Naive thymus-derived CD8-positive, alpha-beta T cell (primary cell): ENCODE measurements around the gene LTBP1. TPM values are rescaled to one million over a fixed set of nuclear protein-coding genes. Genes with fewer than 3 reads are reported as not detected.
"Not testable (repeated sequence)": the region's sequence is repeated elsewhere in the genome, so short reads cannot be mapped to it uniquely, and the experiment has no call there.

Source experiments
- ATAC-seq, 2 donors: fragments of 150-1000 bp; cut with Tn5 transposase in 1 of 2; sonication (Bioruptor Pico), chemical (Tn5 transposase) in 1 of 2; 1 replicate in 1 of 2; 2 replicates in 1 of 2; pipeline ENCODE4 v1.10.0; 2021; ENCODE audit warnings: mild to moderate bottlenecking in 2 of 2, moderate library complexity in 2 of 2
- POLR2A ChIA-PET: fragments of 350-600 bp; sonication (Branson Sonifier 250); formaldehyde crosslinking; loops from one replicate; lab custom pipeline; 2021; ENCODE audit warnings: antibody characterized with exemption; lab: Charles Lee
- DNase-seq, 10 donors: peaks; one replicate each; pipeline versions ENCODE4 v3.0.0 to v3.0.0-alpha.2; 2020 to 2022
- H3K27ac Mint-ChIP-seq, 10 donors: one replicate each; pipeline ENCODE4 v1.8.0; 2020 to 2022; ENCODE audit warnings: mild to moderate bottlenecking in 10 of 10, mixed read lengths in 10 of 10, moderate library complexity in 4 of 10, inconsistent platforms in 1 of 10
- H3K27me3 Mint-ChIP-seq, 5 donors: one replicate each; pipeline ENCODE4 v1.8.0; 2021 to 2022; ENCODE audit warnings: mixed read lengths in 5 of 5
- H3K36me3 Mint-ChIP-seq, 3 donors: one replicate each; pipeline ENCODE4 v1.8.0; 2020 to 2022; ENCODE audit warnings: mixed read lengths in 3 of 3, mild to moderate bottlenecking in 2 of 3, inconsistent platforms in 1 of 3
- H3K4me1 Mint-ChIP-seq, 4 donors: one replicate each; pipeline ENCODE4 v1.8.0; 2021 to 2022; ENCODE audit warnings: mixed read lengths in 4 of 4
- H3K4me3 Mint-ChIP-seq, 10 donors: one replicate each; pipeline ENCODE4 v1.8.0; 2020 to 2022; ENCODE audit warnings: mild to moderate bottlenecking in 10 of 10, mixed read lengths in 10 of 10, moderate library complexity in 6 of 10, inconsistent platforms in 1 of 10
- H3K9me3 Mint-ChIP-seq, 9 donors: one replicate each; pipeline ENCODE4 v1.8.0; 2020 to 2022; ENCODE audit warnings: mixed read lengths in 9 of 9, mild to moderate bottlenecking in 3 of 9, inconsistent platforms in 1 of 9, moderate library complexity in 1 of 9
- polyA plus RNA-seq, 3 donors: library from polyadenylated mRNA; unstranded; fragments of 300-500 nt; fragmentation: Illumina TruSeq; gene quantifications; one replicate each; pipeline ENCODE4 v1.2.3, GENCODE V29; 2021
- total RNA-seq, 8 experiments: library from RNA in 2 of 8; stranded (reverse) in 2 of 8; gene quantifications; one replicate each; pipeline ENCODE4 v1.2.3 and lab custom pipeline; 2021 to 2026

Gene LTBP1
- total and polyA plus RNA-seq, 5 experiments from 2014 or later: 0.02 TPM; not detected in 4

DNA sequence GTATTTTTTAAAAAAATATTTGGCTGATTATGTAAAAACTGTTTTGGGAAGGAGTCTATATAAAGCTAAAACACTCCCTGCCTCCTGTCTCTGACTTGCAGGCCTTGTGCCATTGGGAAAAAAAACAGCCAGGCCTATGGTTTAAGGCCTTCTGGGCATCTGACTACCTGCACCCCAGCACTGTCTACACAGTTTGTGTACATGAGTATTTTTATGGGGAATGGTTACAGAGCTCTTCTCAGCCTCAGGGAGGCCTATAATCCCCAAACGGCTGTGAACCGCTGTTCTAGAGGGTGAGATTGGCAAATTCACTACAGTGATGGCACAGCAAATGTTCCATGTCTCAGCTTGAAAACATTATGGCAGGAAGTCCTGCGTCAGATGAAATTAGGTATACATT lies 96.1 kb downstream of the LTBP1 start:
- Mint-ChIP-seq H3K36me3 (no peaks in the 10 kb centered on the region), H3K27ac (no peak overlapping the region), H3K4me3 (no peak overlapping the region), H3K4me1 (no peaks in the 10 kb centered on the region), H3K27me3 (peaks cover 4 to 16% (median 9%) of the 10 kb centered on the region in 5 donors), H3K9me3 (no peaks in the 10 kb centered on the region)
- POLR2A ChIA-PET: no interaction called here
- DNase-seq (no peak), ATAC-seq (no peak)

- POLR2A ChIA-PET: no interaction called here
These were observed 101.2 kb downstream of the LTBP1 start for GRCh38 chr2:33047939-33048338.

GRCh38 chr2:33051586-33052360 lies 105.0 kb downstream of the LTBP1 start:
- H3K27me3 Mint-ChIP-seq: peaks cover 0 to 20% (median 4%) of the 10 kb centered on the region in 5 donors
- DNase-seq (no peak), ATAC-seq (no peak)
- no peaks in the 10 kb centered on the region for H3K4me1 Mint-ChIP-seq
- H3K27ac Mint-ChIP-seq: no peak overlapping the region
- peaks cover 0 to 3% (median 0%) of the 10 kb centered on the region in 9 donors for H3K9me3 Mint-ChIP-seq
- POLR2A ChIA-PET: no interaction called here
- H3K4me3 Mint-ChIP-seq: no peak overlapping the region
- H3K36me3 Mint-ChIP-seq: no peaks in the 10 kb centered on the region

More at GRCh38 chr2:33047939-33048338, 101.2 kb downstream of the LTBP1 start:
- Mint-ChIP-seq H3K9me3 (no peaks in the 10 kb centered on the region), H3K4me3 (no peak overlapping the region), H3K27ac (no peak overlapping the region), H3K36me3 (no peaks in the 10 kb centered on the region), H3K4me1 (no peaks in the 10 kb centered on the region), H3K27me3 (peaks cover 1 to 20% (median 7%) of the 10 kb centered on the region in 5 donors)
- DNase-seq (no peak), ATAC-seq (no peak)

DNA sequence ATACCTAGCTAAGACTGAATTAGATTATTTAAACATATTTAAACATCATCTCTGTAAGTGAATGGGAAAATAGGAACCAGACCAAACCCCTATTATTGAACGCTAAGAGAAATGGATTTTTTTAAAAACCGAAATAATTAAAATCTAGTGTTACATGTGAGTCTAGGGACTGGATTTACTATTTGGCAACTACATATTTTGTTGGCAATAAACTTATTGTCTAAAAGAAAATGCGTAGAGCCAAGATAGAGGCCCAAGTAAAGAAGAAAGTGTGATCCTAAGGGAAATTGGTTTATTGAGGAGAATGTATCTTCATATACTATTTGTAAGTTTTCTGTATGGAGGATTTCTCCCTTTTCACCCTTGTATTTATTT lies 105.6 kb downstream of the LTBP1 start:
- no peaks in the 10 kb centered on the region for H3K4me1 Mint-ChIP-seq
- DNase-seq (no peak), ATAC-seq (no peak)
- POLR2A ChIA-PET: no interaction called here
- H3K9me3 Mint-ChIP-seq: peaks cover 0 to 3% (median 0%) of the 10 kb centered on the region in 9 donors
- H3K4me3 Mint-ChIP-seq: no peak overlapping the region
- H3K36me3 Mint-ChIP-seq: no peaks in the 10 kb centered on the region
- no peak overlapping the region for H3K27ac Mint-ChIP-seq
- H3K27me3 Mint-ChIP-seq: peaks cover 0 to 15% (median 2%) of the 10 kb centered on the region in 5 donors

- H3K27ac Mint-ChIP-seq, DNase-seq, POLR2A ChIA-PET, ATAC-seq, H3K36me3 Mint-ChIP-seq, H3K4me3 Mint-ChIP-seq, H3K4me1 Mint-ChIP-seq, H3K9me3 Mint-ChIP-seq: not testable (repeated sequence)
- H3K27me3 Mint-ChIP-seq: peaks cover 0 to 11% (median 0%) of the 10 kb centered on the region in 5 donors
These were observed 106.0 kb downstream of the LTBP1 start for GRCh38 chr2:33052795-33053194.

- Mint-ChIP-seq H3K36me3 (no peaks in the 10 kb centered on the region), H3K4me1 (no peaks in the 10 kb centered on the region), H3K27me3 (peaks cover 0 to 11% (median 0%) of the 10 kb centered on the region in 5 donors), H3K4me3 (no peak overlapping the region), H3K9me3 (peaks cover 0 to 3% (median 0%) of the 10 kb centered on the region in 9 donors), H3K27ac (no peak overlapping the region)
- ATAC-seq: no peak
- POLR2A ChIA-PET: no interaction called here
- DNase-seq: no peak
These were observed 109.4 kb downstream of the LTBP1 start for GRCh38 chr2:33056170-33056569.

DNA sequence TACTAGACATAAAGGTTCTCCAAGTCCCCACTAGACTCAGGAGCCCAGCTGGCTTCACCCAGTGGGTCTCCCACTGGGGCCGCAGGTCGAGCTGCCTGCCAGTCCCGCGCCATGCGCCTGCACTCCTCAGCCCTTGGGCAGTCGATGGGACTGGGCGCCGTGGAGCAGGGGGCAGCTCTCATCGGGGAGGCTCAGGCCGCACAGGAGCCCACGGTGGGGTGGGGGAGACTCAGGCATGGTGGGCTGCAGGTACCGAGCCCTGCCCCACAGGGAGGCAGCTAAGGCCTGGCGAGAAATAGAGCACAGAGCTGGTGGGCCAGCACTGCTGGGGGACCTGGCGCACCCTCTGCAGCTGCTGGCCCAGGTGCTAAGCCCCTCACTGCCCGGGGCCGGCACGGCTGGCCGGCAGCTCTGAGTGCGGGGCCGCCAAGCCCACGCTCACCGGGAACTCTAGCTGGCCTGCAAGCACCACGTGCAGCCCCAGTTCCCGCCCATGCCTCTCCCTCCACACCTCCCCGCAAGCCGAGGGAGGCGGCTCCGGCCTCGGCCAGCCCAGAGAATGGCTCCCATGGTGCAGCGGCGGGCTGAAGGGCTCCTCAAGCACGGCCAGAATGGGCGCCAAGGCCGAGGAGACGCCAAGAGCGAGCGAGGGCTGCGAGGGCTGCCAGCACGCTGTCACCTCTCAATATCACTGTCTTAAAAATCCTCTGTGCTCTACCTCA lies 110.7 kb downstream of the LTBP1 start:
- POLR2A ChIA-PET, ATAC-seq, DNase-seq, H3K4me3 Mint-ChIP-seq, H3K9me3 Mint-ChIP-seq, H3K27ac Mint-ChIP-seq, H3K4me1 Mint-ChIP-seq, H3K36me3 Mint-ChIP-seq: not testable (repeated sequence)
- H3K27me3 Mint-ChIP-seq: peaks cover 0 to 11% (median 0%) of the 10 kb centered on the region in 5 donors

- peaks cover 0 to 13% (median 2%) of the 10 kb centered on the region in 5 donors for H3K27me3 Mint-ChIP-seq
- POLR2A ChIA-PET: no interaction called here
- no peaks in the 10 kb centered on the region for H3K9me3 Mint-ChIP-seq
- H3K4me1 Mint-ChIP-seq: no peaks in the 10 kb centered on the region
- no peaks in the 10 kb centered on the region for H3K36me3 Mint-ChIP-seq
- H3K4me3 Mint-ChIP-seq: no peak overlapping the region
- no peak for DNase-seq
- no peak for ATAC-seq
- H3K27ac Mint-ChIP-seq: no peak overlapping the region
These were observed 112.1 kb downstream of the LTBP1 start for GRCh38 chr2:33058716-33059470.

DNA sequence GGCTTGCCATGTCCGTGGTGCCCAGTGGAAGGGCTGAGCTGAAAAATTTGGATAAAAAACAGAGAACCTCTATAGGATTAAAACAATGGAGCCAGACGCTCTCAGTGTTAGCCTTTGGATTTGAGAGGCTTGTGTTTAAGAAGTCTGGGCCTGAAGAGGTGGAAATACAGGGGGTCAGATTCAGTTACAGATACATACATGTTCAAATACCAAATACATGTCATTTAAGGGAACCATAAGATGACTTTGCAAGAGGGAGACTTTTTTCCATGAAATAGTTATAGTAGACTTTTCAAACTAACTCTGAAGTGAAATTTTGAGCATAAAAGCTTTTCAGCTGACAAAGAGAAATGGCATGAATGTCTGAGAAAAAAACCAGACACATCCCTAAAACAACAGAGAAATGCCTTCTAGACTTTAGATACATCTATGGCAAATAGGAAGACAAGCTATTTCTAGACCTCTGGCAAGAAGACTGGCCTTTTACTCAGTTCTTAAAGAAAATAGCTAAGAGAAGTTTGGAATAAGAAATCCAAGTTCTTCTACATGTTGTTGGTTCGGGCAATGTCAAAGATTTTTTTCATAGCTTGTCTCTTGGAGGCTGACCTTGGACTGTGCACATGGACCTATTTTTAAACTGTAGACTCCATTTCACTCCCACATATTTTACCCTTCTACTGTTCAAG lies 112.9 kb downstream of the LTBP1 start:
- ATAC-seq (no peak), DNase-seq (no peak)
- Mint-ChIP-seq H3K27me3 (peaks cover 0 to 13% (median 2%) of the 10 kb centered on the region in 5 donors), H3K36me3 (no peaks in the 10 kb centered on the region), H3K4me1 (no peaks in the 10 kb centered on the region), H3K27ac (no peak overlapping the region), H3K4me3 (no peak overlapping the region), H3K9me3 (no peaks in the 10 kb centered on the region)
- POLR2A ChIA-PET: no interaction called here

GRCh38 chr2:33060405-33060804 lies 113.7 kb downstream of the LTBP1 start:
- H3K4me1 Mint-ChIP-seq: no peaks in the 10 kb centered on the region
- H3K4me3 Mint-ChIP-seq: no peak overlapping the region
- peaks cover 0 to 13% (median 3%) of the 10 kb centered on the region in 5 donors for H3K27me3 Mint-ChIP-seq
- H3K27ac Mint-ChIP-seq: no peak overlapping the region
- no peak for DNase-seq
- H3K36me3 Mint-ChIP-seq: no peaks in the 10 kb centered on the region
- no peak for ATAC-seq
- POLR2A ChIA-PET: interaction anchor here (0.6 kb wide), 1 partner anchor 1371 kb away, joined by 3 read pairs; no protein-coding TSS in a partner anchor
- no peaks in the 10 kb centered on the region for H3K9me3 Mint-ChIP-seq

GRCh38 chr2:33062665-33063250 lies 116.0 kb downstream of the LTBP1 start:
- no peaks in the 10 kb centered on the region for H3K36me3 Mint-ChIP-seq
- peaks cover 0 to 8% (median 3%) of the 10 kb centered on the region in 5 donors for H3K27me3 Mint-ChIP-seq
- H3K4me3 Mint-ChIP-seq: no peak overlapping the region
- DNase-seq (no peak), ATAC-seq (no peak)
- no peaks in the 10 kb centered on the region for H3K9me3 Mint-ChIP-seq
- POLR2A ChIA-PET: no interaction called here
- no peak overlapping the region for H3K27ac Mint-ChIP-seq
- H3K4me1 Mint-ChIP-seq: no peaks in the 10 kb centered on the region

DNA sequence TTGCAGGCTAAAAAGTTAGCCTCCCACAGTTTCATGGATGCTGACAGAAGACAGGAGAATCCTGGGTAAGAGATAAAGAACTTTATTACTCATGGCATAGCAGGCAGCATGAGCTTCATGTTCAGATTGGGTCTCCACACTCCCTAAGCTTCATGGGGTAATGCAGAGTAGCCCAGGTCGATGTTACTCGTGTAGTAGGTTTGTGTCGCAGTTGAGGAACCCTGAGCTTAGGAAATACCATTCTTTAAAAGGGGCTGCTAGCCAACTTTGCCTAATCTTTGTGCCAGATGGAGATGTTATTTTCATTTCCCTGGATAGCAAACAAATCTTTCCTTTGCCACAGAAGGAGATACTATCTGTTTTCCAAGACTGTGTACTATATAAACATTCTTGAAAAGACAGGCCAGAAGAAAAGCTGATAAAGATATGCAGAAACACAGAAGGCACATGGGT lies 117.6 kb downstream of the LTBP1 start:
- no peak overlapping the region for H3K4me3 Mint-ChIP-seq
- POLR2A ChIA-PET: no interaction called here
- H3K27ac Mint-ChIP-seq: no peak overlapping the region
- no peaks in the 10 kb centered on the region for H3K36me3 Mint-ChIP-seq
- no peaks in the 10 kb centered on the region for H3K4me1 Mint-ChIP-seq
- DNase-seq: no peak
- no peaks in the 10 kb centered on the region for H3K9me3 Mint-ChIP-seq
- no peak for ATAC-seq
- H3K27me3 Mint-ChIP-seq: peaks cover 3 to 8% (median 4%) of the 10 kb centered on the region in 5 donors
